Activated naive CD4-positive, alpha-beta T cell treated with Interleukin-2 at 50 U/mL for 16 hours (primary cell): ENCODE measurements around the gene GCHFR.
A peak's percentile ranks its signal among the peaks of the same experiment; 100 is the strongest.

Experiments
- DNase-seq: peaks from one replicate; pipeline ENCODE4 v3.0.0-alpha.2; 2020

The GCHFR gene

DNA sequence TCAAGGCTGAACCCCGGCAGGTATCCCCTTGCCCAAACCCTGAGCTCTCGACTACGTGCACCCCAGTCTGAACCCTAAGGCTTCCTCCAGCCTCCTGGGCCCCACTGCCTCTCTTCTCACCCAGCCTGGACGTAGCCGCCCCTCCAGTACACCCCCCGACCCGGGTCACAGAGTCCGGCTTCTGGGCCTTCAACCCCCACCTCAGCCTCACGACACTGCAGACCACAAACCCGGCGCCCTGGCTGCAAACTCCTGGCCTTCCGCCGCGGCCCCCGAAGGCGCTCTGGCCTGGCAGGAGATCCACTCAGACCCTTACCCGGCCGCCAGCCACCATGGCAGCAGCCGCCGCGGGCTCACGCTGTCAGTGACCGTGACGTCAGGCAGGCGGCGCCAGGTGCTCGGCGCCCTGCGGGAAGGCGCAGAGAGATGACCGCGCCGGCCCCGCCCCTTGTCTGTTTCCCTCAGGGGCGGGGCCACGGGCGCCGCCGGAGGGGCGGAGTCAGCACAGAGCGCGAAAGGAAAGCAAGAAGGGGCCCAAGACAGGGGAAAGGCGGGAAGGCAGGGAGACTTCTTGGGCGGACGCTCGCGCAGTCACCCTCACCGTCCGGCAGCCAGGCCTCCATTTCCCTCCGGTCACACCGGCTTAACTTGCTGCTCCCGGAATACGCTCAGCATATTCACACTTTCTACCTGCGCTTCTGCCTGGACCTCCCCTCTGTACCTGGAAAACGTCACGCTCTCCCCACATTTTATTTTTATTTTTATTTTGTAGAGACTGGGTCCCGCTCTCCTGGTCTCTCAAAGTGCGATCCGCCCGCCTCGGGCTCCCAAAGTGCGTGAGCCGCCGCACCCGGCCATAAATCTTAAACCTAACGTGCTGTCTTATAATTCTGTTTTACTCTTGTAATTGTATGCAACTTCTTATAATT lies 8.7 kb upstream of the GCHFR start, which contains the start of gene RMDN3:
Gene RMDN3, minus strand, starts transcription at position 372 of the 929 bp plus-strand sequence. CDS start 471 bp downstream, outside the sequence.
- peak; percentile 93 for DNase-seq

DNA sequence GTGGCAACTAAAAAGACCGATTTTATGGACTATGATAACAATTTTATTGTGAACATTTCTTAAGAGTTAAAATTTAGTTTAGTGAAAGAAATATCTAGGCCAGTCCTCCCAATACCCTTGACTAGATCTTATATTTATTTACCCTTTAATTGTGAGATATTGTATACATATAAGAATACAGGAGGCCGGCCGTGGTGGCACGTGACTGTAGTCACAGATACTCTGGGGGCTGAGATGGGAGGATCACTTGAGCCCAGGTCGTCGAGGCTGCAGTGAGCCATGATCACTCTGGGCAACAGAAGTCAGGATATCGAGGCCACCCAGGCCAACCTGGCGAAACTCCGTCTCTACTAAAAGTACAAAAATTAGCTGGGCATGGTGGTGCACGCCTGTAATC lies 8.1 kb upstream of the GCHFR start:
- no peak for DNase-seq

DNA sequence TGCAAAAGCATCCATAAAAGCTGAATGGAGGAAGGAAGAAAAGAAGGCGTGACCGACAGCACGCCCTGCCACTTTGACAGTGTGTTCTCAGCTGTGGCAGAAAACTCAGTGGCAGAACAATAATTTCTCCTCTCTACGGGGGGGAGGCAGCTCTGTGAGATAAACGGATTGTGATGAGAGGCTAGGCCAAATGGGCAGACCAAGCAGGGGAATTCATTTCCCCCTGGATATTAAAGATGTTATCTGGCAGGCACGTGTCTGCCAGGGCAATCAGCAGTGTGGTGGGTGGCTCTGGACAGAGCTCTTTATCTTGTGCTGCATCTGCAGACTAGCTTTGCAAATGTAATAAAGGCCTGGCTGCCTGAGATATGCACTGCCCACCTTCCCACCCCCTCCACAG lies 6.9 kb upstream of the GCHFR start:
- no peak for DNase-seq

DNA sequence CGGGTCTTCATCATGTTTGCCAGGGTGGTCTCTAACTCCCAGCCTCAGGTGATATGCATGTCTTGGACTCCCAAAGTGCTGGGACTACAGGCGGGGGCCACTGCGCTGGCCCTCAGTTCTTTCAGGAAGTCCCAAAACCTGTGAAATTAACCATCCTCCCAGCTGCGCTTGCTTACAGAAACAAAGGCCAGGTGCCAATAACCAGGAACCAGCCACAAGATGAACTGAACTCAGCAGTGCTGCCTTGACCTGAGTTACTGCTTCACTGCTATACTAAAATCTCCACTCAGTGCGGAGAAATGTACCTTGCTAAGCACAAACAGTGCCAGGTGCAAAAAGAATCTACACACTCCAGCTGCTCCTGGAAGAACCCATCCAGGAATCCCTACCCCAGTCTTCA lies 3.9 kb upstream of the GCHFR start:
- no peak for DNase-seq

DNA sequence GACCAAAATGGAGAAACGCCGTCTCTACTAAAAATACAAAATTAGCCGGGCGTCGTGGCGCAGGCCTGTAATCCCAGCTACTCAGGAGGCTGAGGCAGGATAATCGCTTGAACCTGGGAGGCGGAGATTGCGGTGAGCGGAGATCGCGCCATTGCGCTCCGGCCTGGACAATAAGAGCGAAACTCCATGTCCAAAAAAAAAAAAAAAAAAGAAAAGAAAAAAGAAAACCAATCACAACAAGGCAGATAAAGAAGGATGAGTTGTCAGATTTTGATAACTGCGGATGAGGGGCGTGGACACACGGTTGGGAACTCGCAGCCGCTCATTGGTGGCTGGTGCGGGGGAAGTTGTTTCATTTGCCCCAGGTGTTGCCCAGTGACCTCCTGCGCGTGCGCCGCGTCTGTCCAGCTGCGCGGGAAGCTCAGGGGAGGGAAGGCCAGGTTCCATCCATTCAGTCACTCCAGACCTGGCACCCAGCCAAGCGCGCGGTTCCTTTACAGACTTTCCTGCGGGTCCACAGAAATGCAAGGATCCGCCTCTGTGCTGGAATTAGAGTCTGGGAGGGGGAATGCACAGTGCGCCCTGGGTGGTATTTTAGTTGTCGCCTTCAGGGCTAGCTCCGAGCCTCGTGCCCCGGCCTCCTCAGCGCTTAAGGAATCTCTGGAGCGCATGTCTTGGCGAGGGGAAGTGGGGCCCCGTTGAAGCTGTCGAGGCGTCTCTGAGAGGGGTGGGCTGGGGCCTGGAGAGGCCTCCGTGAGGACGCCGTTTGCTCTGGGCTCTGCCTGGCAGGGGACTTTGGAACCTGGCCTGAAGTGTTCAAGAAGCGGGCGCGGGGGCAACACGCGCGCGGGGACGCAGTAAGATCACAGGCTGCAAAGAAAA lies 708 bp upstream of the GCHFR start:
- peak; percentile 23 for DNase-seq

DNA sequence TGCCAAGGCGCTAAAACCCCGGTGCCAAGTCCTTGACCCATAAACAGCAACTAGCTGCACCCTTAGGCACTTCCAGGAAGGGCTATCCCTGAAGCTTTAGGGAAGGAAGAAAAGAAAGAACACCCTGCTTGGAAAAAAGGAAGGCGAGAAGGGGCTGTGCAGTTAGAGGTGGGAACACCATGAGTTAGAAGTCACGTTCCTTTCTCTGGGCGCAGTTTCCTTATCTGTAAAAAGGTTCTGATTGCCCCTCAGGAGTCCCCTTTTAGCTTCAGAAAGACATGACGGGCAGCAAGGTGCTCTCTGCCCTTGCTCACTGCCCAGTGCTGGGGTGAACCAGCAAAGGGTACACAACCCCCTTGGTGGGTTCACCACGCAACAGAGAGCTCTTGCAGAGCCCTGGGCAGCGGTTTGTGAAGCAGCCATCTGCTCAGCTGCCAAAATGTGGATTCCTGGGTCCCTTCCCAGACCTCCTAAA lies 798 bp downstream of the GCHFR start:
- DNase-seq: no peak

DNA sequence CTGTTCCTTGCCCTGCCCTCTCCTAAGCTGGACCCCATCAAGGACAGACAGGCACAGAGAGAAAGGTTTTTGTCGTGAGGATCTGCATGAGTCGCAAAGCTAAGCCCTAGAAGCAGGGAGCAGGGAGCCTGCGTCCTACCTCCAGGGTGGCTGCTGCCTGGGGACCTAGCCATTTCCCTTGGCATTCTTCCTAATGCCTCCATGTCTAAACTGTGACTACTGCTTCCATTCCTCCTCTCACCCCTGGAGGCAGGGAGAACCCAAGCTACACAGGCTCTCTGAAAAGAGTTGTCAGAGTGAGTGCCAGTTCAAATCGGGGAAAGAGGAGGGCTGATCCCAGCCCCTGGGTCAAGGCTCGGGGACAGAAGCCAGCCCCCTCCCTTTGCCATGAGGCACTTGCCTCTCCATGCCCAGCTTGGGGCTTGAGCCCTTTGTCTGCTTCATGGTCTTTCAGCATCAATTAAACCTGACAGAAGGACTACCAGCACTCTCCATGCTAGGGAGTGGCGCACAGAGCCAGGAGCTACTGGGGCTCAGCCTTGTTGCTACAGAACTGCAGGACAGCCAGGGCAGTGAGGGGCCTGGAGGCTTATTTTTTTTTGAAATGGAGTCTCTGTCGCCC lies 2.4 kb downstream of the GCHFR start:
- no peak for DNase-seq

DNA sequence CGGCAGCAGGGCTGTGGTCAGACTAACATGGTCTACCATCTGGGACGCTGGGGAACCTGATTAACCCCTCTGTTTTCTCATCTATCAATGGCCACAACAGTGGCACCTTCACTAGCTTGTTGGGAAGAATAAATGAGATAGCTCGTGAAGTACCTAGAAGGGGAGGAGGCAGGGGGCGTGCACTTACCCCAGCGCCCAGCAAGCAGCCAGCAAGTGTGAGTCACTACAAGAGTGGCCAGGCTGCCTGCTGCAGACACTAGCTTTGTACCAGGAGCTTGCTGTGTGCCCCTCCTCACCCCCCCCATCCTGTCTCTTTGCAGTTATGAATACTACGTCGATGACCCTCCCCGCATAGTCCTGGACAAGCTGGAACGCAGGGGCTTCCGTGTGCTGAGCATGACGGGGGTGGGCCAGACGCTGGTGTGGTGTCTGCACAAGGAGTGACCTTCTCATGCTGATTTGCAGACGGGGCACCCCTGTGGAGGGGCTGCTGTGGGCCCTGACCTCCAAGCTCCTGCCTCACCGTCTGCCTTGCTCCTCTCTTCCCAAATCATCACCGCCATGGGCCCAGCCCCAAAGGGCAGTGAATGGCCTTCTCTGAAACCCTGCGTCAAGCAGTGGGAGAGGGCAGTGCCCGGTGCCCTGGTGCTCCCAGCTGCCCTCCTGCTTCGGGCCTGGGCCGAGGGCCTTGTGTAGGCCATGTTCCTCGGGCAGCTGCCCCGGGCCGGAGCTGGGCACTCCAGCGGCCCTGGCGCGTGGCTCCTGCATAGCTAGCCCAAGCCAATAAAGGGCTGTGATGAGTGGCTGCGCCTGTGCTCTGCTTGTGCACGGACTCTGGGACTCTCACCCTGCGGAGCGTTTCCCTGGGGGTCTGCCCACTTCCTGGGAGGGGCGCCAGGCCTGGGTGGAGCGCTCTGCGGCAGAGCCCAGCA lies 3.3 kb downstream of the GCHFR start:
- no peak for DNase-seq

DNA sequence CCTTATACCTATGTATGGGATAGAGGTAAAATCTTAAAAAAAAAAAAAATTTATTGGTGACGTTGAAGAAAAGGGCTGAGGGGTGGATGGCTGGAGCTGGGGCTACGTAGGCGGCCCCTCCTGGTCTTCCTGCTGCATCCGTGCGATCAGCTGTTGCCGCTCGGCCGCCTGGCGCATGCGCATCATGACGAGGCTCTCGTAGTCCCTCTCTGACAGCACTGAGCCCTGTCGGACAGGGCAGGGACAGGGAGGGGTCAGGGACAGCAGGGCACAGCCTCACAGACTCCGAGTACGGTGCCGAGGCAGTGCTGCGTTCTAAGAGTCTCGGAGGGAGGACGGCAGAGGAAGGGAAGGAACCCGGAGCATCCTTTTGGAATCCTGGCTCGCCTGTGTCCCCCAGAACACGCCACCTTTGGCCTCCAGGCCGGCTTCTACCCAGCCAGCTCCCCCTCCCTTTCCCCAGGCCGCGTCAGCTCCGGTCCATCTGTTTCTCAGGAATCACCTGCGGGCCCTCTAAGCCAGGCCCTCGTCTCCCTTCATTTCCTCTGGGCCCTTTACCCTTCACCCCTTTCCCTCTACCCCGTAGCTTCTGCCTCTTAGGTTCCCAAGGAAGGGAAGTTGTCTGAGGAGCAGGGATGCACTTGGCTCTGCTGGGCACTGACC lies 4.1 kb downstream of the GCHFR start:
- DNase-seq: no peak

DNA sequence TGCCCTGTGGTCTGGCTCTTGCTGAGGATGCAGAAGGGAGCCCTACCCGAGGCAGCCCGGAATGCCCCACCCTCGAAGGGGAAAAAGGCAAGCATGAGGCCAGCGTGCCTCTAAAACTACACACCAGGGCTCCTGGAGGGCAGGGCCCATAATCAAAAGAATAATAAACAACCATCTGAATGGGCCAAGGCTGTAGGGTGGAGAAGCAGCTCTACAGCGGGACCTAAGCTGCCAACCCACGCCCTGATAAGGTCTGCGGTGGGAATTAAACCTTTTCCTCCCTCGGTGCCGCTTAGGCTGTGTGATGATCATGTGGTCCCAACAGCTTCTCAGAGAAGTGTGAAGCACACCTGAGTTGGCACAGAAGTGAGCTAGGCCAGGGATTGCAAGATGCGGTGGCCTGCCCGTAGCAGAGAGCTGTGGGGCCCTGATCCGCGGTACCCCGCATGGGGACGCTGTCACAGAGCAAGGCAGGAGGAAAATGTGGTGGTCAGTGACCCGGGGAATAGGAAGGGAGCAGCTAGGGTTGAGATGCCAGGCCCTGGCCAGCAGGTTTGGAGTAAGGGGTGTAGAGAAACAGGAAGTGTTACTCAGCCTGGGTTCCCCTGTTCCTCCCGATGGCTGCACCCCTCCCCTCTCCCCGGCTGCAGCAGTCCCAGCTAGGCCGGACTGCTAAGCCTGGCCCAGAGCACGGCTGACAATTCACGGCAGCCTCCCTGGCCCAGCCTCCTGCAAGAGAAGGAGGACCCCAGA lies 4.8 kb downstream of the GCHFR start:
- no peak for DNase-seq

DNA sequence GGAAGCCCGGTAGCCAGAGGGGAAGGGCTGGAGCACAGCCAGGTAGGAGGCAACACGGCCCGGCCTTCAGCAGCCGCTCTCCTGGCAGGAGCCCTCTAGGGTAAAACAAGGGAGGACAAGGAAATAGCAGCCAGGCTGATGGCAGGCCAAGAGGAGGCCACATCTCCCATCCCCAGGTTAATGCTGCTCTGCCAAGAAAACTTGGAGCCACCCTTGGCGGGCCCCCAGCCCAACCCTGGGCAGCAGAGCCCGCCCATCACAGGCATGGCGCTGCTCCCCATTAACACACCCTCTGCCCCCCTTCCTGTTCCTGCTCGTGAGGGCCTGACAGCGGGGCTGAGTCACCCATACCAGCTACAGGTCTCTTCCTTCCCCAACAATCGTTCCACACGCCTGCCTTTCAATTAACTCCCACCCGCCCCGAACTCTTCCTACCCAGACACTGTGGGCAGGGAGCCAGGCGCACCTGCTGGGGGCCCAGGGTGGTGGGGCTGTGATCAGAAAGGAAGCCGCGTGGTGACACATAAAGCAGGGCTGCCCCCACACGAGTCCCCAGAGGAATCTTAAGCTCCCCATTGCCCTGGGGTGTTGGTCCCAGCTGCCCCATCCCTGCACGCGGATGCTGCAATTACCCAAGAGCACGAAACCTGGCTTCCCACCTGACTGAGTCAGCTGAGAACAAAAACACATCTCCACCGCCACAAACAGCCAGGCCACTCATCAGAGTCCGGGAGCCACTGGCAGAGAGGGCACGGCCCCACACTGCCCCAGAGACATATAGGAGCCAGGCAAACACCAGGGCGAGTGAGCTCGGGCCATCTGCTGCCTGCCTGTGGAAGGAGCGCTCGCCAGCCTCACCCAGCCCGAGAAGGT lies 5.6 kb downstream of the GCHFR start, which contains the start of gene C15orf62:
Gene C15orf62, plus strand, starts transcription at position 707 of the 873 bp plus-strand sequence. CDS start 516 bp downstream, outside the sequence.
- peak; percentile 28 for DNase-seq

DNA sequence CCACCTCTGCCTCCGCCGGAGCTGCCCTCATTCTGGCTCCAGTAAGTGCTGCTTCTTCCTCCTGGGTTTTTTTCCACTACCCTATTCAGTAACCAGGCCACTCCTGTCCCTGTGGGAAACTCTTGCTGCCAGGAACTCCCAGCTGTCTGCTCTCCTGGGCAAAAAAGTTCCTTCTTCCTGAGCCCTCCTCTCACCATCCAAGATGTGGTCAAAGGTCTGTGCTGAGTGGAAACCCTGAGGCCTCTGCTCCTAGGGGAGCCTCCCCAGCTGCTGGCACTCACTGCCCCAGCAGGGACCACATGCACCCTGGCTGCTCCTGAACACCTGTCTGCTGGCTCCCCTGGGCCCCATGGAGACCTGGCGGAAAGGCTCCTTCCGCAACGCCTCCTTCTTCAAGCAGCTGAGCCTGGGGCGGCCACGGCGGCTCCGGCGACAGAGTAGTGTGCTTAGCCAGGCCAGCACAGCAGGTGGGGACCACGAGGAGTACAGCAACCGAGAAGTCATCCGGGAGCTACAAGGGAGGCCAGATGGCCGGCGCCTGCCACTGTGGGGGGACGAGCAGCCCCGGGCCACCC lies 6.4 kb downstream of the GCHFR start:
- no peak for DNase-seq

DNA sequence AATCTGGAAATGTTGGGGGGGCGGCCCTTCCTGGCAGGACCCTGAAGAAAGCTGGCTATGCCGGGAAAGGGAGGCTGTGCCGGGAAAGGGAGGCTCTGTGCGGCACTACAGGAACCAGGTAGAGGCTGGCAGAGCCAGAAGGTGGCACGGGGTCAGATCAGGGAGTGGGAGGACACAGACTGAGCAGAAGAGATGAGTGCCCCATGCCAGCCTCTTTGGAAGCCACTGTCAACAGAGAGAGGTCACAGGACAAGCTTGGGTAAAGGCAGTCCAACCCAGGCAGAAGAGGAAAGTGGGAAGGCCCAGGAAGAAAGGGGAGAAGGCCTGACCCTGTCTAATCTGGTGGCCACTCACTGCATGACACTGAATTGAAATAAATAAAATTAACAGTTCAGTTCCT lies 7.4 kb downstream of the GCHFR start:
- no peak for DNase-seq

DNA sequence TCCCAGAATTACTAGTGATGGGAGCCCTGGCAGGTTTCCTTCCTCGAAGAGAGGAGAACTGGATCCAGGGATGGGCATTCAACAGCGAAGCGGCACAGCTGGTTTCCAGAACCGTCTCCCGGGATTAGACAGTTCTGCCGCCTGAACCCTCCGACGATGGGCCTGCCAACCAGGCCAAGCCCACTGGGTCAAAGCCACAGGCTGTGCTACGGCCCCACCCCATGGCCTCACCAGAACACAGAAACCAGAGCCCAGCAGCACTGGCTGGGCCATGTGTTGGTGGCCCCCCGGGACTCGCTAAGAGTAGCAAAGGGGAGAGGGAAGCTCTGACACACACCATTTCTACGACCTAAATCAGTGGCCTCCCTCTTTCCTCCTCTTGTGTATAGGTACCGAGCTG lies 8.1 kb downstream of the GCHFR start:
- no peak for DNase-seq

DNA sequence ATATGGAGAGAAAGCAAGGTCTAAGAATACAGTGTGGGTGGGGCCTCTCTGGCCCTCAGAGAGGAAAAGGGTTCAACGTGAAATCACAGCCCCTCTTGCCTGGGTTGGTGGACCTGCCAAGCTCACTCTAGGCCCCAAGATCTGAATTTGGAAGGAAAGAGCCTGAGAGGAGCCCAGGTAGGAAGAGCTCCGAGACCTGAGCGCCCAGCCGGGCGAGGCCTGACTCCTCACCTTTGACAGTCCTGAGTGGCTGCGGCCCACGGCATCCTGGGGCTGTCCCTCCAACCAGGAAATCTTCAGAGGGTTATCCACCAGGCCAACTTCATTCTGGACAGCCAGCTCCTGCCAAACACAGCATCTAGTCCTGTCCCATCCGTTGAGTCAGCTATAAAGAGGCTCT lies 9.6 kb downstream of the GCHFR start:
- DNase-seq: no peak

DNA sequence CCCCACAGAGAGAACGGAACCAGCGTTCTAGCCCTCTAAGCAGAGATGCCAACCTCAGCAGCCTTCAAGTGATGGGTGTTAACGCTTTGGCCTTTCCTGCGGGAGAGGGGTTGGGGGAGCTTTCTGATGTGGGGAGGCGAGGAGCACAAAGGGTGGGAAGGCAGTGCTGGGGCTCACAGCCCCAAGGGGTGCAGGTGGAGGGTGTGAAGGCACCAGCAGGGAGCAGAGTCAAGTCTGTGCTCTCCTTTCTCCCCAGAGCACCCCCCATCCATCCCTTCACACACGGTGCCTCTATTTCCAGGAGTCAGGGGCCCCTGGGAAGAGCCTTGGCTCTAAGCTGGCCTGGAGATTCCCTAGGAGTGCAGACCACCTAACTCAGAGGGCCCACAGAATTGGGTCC lies 10.0 kb downstream of the GCHFR start:
- DNase-seq: no peak

DNA sequence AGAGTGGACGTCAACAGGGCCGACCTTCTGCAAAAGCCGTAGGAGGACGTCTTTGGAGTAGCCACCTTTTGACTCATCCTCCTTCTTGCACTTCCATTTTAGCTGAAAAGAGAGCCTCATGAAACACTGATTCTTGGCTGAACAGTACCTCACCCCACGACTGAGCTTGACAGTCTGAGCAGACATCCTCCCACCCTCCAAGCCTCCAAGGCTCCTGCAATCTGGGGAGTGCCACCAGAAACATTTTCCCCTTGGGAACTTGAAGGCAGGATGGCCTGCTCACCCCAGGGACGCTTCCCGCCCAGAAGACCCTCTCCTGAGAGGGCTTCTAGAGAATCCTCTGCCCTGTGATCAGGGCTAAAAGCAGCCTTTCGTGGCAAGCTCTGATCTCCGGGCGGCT lies 11.1 kb downstream of the GCHFR start:
- no peak for DNase-seq

DNA sequence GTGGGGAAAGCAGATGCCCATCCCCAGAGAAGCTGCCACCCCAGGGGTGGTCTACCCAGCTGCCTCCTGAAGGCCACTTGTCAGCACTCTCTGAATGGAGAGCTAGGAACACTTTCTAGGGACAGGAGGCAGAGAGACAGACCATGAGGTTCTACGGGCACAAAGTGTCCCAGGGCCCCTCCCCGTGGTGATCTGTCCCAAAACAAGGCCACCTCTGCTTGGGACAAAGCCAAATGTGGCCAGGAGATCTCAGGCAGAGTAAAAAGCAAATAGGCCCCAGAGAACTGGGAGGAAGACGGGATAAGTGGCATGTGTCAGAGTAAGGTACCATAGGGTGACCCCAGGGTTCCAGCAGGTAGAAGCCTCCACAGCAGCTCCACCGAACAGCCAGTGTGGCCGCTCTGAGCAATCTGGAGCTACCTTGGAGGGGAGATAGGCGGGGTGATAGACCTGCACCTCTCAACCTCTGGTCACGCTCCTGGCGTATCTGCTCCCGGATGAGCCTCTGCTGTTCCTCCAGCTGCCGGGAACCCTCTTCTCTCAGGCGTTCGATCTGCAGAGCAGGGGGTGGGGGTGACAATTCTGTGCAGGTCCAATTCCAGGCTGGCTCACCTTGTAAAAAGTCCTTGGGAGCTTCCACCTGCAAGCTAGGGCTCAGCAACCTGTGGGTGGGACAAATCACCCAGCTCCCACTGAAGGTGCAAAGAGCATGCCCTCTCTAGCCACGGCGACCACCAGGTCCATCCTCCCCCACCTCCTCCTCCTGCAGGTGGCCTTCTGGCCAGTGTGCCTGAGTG lies 12.1 kb downstream of the GCHFR start:
- no peak for DNase-seq
